ENCODE data around the gene FUOM.

- TF ChIP-seq CTCF (conservative IDR thresholded peaks at IDR 0.05; ENCODE audit: low read depth in 2 of 2) (no peak), EZH2 (IDR thresholded peaks at IDR 0.05; ENCODE audit: low read depth, unreplicated experiment) (no peak)
- TF ChIP-seq, protein P1, sequence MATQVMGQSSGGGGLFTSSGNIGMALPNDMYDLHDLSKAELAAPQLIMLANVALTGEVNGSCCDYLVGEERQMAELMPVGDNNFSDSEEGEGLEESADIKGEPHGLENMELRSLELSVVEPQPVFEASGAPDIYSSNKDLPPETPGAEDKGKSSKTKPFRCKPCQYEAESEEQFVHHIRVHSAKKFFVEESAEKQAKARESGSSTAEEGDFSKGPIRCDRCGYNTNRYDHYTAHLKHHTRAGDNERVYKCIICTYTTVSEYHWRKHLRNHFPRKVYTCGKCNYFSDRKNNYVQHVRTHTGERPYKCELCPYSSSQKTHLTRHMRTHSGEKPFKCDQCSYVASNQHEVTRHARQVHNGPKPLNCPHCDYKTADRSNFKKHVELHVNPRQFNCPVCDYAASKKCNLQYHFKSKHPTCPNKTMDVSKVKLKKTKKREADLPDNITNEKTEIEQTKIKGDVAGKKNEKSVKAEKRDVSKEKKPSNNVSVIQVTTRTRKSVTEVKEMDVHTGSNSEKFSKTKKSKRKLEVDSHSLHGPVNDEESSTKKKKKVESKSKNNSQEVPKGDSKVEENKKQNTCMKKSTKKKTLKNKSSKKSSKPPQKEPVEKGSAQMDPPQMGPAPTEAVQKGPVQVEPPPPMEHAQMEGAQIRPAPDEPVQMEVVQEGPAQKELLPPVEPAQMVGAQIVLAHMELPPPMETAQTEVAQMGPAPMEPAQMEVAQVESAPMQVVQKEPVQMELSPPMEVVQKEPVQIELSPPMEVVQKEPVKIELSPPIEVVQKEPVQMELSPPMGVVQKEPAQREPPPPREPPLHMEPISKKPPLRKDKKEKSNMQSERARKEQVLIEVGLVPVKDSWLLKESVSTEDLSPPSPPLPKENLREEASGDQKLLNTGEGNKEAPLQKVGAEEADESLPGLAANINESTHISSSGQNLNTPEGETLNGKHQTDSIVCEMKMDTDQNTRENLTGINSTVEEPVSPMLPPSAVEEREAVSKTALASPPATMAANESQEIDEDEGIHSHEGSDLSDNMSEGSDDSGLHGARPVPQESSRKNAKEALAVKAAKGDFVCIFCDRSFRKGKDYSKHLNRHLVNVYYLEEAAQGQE (IDR thresholded peaks at IDR 0.05; ENCODE audit: unreplicated experiment), result no peak
These were observed 11.4 kb downstream of the FUOM start for GRCh38 chr10:133346413-133346812.

Measured in GM23338 (cell line).